ENCODE results near the gene DDX3X. TPM values are rescaled to one million over a fixed set of nuclear protein-coding genes. Genes with fewer than 3 reads are reported as not detected.

The DDX3X gene
- total RNA-seq, 1 experiment from 2014 or later = 266 TPM

- intact Hi-C loops (cut with micrococcal nuclease; ENCODE audit: unreplicated experiment) (no loop called here), in situ Hi-C loops (cut with HindIII; ENCODE audit: low pct_unique_long_range_greater_than_20kb, low sequenced_read_pairs) (no loop called here)
- DNase-seq (ENCODE audit: low read depth, low spot score) (no peak), ATAC-seq (0 out of 2 replicates have a peak, but pooled peaks have one; percentile 36)
- Histone ChIP-seq H3K36me3 (ENCODE audit: control insufficient read depth, insufficient read depth, low read length) (peaks cover 4% of the 10 kb centered on the region; the same call in 1 of the 2 replicates), H3K4me3 (ENCODE audit: low read depth in 2 of 2, low read length in 2 of 2) (no peak overlapping the region), H3K9me3 (ENCODE audit: control insufficient read depth, insufficient read depth, low read depth, low read length) (no peaks in the 10 kb centered on the region), H3K27ac (ENCODE audit: low read length) (no peak overlapping the region), H3K4me1 (ENCODE audit: control insufficient read depth, insufficient read depth, low read length) (no peaks in the 10 kb centered on the region; the same call in 1 of the 2 replicates), H3K27me3 (ENCODE audit: control insufficient read depth, insufficient read depth, low read length) (no peaks in the 10 kb centered on the region)
- TF ChIP-seq TCF7L2 (IDR thresholded peaks at IDR 0.05; ENCODE audit: low read depth, low read length) (no peak), CTCF (IDR thresholded peaks at IDR 0.05) (no peak), SIN3A (IDR thresholded peaks at IDR 0.05; ENCODE audit: borderline replicate concordance, insufficient read depth, low read depth, low read length) (no peak), POLR2AphosphoS5 (IDR thresholded peaks at IDR 0.05; ENCODE audit: low read depth, low read length) (no peak)
- TF ChIP-seq, protein P1, sequence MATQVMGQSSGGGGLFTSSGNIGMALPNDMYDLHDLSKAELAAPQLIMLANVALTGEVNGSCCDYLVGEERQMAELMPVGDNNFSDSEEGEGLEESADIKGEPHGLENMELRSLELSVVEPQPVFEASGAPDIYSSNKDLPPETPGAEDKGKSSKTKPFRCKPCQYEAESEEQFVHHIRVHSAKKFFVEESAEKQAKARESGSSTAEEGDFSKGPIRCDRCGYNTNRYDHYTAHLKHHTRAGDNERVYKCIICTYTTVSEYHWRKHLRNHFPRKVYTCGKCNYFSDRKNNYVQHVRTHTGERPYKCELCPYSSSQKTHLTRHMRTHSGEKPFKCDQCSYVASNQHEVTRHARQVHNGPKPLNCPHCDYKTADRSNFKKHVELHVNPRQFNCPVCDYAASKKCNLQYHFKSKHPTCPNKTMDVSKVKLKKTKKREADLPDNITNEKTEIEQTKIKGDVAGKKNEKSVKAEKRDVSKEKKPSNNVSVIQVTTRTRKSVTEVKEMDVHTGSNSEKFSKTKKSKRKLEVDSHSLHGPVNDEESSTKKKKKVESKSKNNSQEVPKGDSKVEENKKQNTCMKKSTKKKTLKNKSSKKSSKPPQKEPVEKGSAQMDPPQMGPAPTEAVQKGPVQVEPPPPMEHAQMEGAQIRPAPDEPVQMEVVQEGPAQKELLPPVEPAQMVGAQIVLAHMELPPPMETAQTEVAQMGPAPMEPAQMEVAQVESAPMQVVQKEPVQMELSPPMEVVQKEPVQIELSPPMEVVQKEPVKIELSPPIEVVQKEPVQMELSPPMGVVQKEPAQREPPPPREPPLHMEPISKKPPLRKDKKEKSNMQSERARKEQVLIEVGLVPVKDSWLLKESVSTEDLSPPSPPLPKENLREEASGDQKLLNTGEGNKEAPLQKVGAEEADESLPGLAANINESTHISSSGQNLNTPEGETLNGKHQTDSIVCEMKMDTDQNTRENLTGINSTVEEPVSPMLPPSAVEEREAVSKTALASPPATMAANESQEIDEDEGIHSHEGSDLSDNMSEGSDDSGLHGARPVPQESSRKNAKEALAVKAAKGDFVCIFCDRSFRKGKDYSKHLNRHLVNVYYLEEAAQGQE (IDR thresholded peaks at IDR 0.05; ENCODE audit: insufficient read depth in 1 of 2, low read depth in 2 of 2, low read length in 1 of 2) = no peak
- POLR2A ChIA-PET = no interaction called here
- CTCF ChIA-PET = no interaction called here
- no TSS peak for BruUV-seq (replicated peaks)
These were observed 18.0 kb downstream of the DDX3X start for GRCh38 chrX:41351923-41352322.

DNA sequence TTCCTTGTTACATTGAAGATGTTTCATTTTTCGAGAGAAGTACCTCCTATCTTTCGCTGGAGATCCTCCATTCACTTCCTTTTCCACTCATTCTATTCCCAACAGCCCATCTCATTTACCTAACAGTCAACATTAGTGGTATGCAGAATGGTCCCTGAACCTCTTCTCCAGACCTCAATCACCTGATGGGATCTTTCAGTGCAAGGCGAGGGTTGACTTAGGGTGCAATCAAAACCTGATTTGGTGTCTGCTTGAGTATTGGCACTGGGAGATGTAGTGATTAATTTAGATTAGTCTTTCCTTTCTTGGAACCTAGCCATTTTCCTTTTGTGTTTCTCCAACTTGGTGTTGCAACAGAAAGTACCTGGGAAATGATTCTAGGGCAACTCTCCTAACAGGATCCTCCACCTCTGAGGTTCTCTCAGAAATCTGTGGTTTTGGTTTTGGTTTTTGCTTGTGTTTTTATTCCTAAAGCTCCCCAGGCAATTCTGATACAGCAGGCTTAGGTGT, 18.4 kb downstream of the DDX3X start:
- peak; percentile 37 for ATAC-seq

More for the DNA sequence above, 18.4 kb downstream of the DDX3X start:
- CTCF ChIA-PET = interaction anchor here (0.7 kb wide), 1 partner anchor 30 kb away, joined by 3 read pairs; no protein-coding TSS in a partner anchor
- no TSS peak for BruUV-seq (replicated peaks)
- Histone ChIP-seq H3K27ac (ENCODE audit: low read length) (no peak overlapping the region), H3K9me3 (ENCODE audit: control insufficient read depth, insufficient read depth, low read depth, low read length) (no peaks in the 10 kb centered on the region), H3K4me3 (ENCODE audit: low read depth in 2 of 2, low read length in 2 of 2) (no peak overlapping the region), H3K36me3 (ENCODE audit: control insufficient read depth, insufficient read depth, low read length) (peaks cover 4% of the 10 kb centered on the region; the same call in 1 of the 2 replicates), H3K27me3 (ENCODE audit: control insufficient read depth, insufficient read depth, low read length) (no peaks in the 10 kb centered on the region), H3K4me1 (ENCODE audit: control insufficient read depth, insufficient read depth, low read length) (no peaks in the 10 kb centered on the region; the same call in 1 of the 2 replicates)
- intact Hi-C loops (cut with micrococcal nuclease; ENCODE audit: unreplicated experiment) = no loop called here
- DNase-seq (ENCODE audit: low read depth, low spot score) = no peak
- in situ Hi-C loops (cut with HindIII; ENCODE audit: low pct_unique_long_range_greater_than_20kb, low sequenced_read_pairs) = no loop called here
- POLR2A ChIA-PET = no interaction called here
- TF ChIP-seq TCF7L2 (IDR thresholded peaks at IDR 0.05; ENCODE audit: low read depth, low read length) (no peak), SIN3A (IDR thresholded peaks at IDR 0.05; ENCODE audit: borderline replicate concordance, insufficient read depth, low read depth, low read length) (no peak), POLR2AphosphoS5 (IDR thresholded peaks at IDR 0.05; ENCODE audit: low read depth, low read length) (no peak), CTCF (IDR thresholded peaks at IDR 0.05) (no peak)
- TF ChIP-seq, protein P1 (IDR thresholded peaks at IDR 0.05; ENCODE audit: insufficient read depth in 1 of 2, low read depth in 2 of 2, low read length in 1 of 2) = no peak

All from Panc1 (cell line).